A549 (cell line): ENCODE data around the gene XPC. TPM values are rescaled to one million over a fixed set of nuclear protein-coding genes. Genes with fewer than 3 reads are reported as not detected.

Experiments
- ATAC-seq, 2 experiments: fragments of 200-7000 bp in 1 of 2; fragments of >200 bp in 1 of 2; cut with Nextera tagmentation in 1 of 2; cut with Tn5 transposase in 1 of 2; 3 replicates each; pipeline versions ENCODE4 v1.8.0 to v1.9.1; 2018 to 2020; ENCODE audit warnings: mild to moderate bottlenecking in 1 of 2, moderate library complexity in 1 of 2
- CTCF ChIA-PET: fragments of 300-600 bp; sonication (Branson Sonifier 250); formaldehyde crosslinking; extraction: SDS; loops from one replicate; lab custom pipeline; 2021; ENCODE audit warnings: antibody characterized with exemption, inconsistent platforms; lab: Yijun Ruan, JAX
- POLR2A ChIA-PET: fragments of 350-600 bp; formaldehyde crosslinking; extraction: SDS; loops from one replicate; lab custom pipeline; 2021; ENCODE audit warnings: antibody characterized with exemption, inconsistent platforms; lab: Yijun Ruan, JAX
- DNase-seq, 2 experiments: peaks; one replicate each; pipeline versions ENCODE4 v3.0.0 to v3.0.0-alpha.2; 2011 to 2016; ENCODE audit warnings: low read depth in 1 of 2, low spot score in 1 of 2
- FAIRE-seq: peaks from 2 replicates; lab custom pipeline; 2011; peaks lifted over from hg19 to GRCh38; lab: Jason Lieb, UNC
- H3K27ac ChIP-seq, 2 experiments: fragments of >200 bp; sonication (Bioruptor Twin); formaldehyde crosslinking; 3 replicates each; pipeline ENCODE4 v1.5.1; 2016 to 2017
- H3K4me1 ChIP-seq: fragments of >200 bp; sonication (Bioruptor Twin); formaldehyde crosslinking; 3 replicates; pipeline ENCODE4 v1.6.1; 2016
- H3K4me2 ChIP-seq: fragments of >200 bp; sonication (Bioruptor Twin); formaldehyde crosslinking; 3 replicates; pipeline ENCODE4 v1.6.1; 2016
- H3K4me3 ChIP-seq: fragments of >200 bp; sonication (Bioruptor Twin); formaldehyde crosslinking; 3 replicates; pipeline ENCODE4 v1.5.1; 2016
- H3K9me3 ChIP-seq: fragments of >200 bp; sonication (Bioruptor Twin); formaldehyde crosslinking; 3 replicates; pipeline ENCODE4 v1.6.1; 2016
- BHLHE40 ChIP-seq: IDR thresholded peaks from 2 replicates; pipeline ENCODE4 v1.6.1; 2012; ENCODE audit warnings: low read depth, low read length, inconsistent platforms
- EP300 ChIP-seq, 2 experiments: fragments of >200 bp; sonication (Bioruptor Twin); formaldehyde crosslinking; IDR thresholded peaks; 2 replicates in 1 of 2; 3 replicates in 1 of 2; pipeline ENCODE4 v1.6.1; 2016 to 2017
- ESRRA ChIP-seq: fragments of 150-350 bp; IDR thresholded peaks from 2 replicates; pipeline ENCODE4 v1.6.1; 2014; ENCODE audit warnings: mild to moderate bottlenecking, low read length, borderline replicate concordance
- FOSL2 ChIP-seq, 2 experiments: fragments of 450-650 bp in 1 of 2; fragments of >200 bp in 1 of 2; sonication (Bioruptor Twin) in 1 of 2; formaldehyde crosslinking; IDR thresholded peaks; 2 replicates each; pipeline versions ENCODE4 v1.5.0 to v1.6.1; 2016 to 2020; ENCODE audit warnings: mild to moderate bottlenecking in 1 of 2, moderate library complexity in 1 of 2
- FOXS1 ChIP-seq: fragments of 250-450 bp; sonication (Bioruptor Pico); IDR thresholded peaks from 2 replicates; pipeline ENCODE4 v1.5.0; 2020; ENCODE audit warnings: mild to moderate bottlenecking, moderate library complexity
- GATA3 ChIP-seq: IDR thresholded peaks from 2 replicates; pipeline ENCODE4 v1.6.1; 2012; ENCODE audit warnings: borderline replicate concordance
- HEYL ChIP-seq: fragments of 250-450 bp; sonication (Bioruptor Pico); IDR thresholded peaks from 2 replicates; pipeline ENCODE4 v1.8.0; 2021; ENCODE audit warnings: mild to moderate bottlenecking, moderate library complexity
- MAZ ChIP-seq: fragments of 150-350 bp; IDR thresholded peaks from 2 replicates; pipeline ENCODE4 v1.6.1; 2014; ENCODE audit warnings: antibody characterized with exemption, low read depth, low read length, borderline replicate concordance
- NFE2L2 ChIP-seq: fragments of 150-350 bp; conservative IDR thresholded peaks from 2 replicates; pipeline ENCODE4 v1.6.1; 2014; ENCODE audit warnings: low read length
- NR3C1 ChIP-seq: fragments of >200 bp; sonication (Bioruptor Twin); formaldehyde crosslinking; IDR thresholded peaks from 3 replicates; pipeline ENCODE4 v1.6.1; 2017
- POLR2A ChIP-seq: IDR thresholded peaks from 2 replicates; pipeline ENCODE4 v1.6.1; 2012; ENCODE audit warnings: mild to moderate bottlenecking, low read length
- RARB ChIP-seq: fragments of 250-450 bp; sonication (Bioruptor Pico); IDR thresholded peaks from 2 replicates; pipeline ENCODE4 v1.8.0; 2021; ENCODE audit warnings: mild to moderate bottlenecking, moderate library complexity
- RCOR1 ChIP-seq: fragments of 150-350 bp; IDR thresholded peaks from 2 replicates; pipeline ENCODE4 v1.6.1; 2014; ENCODE audit warnings: antibody characterized with exemption, low read length, low read depth
- RNF2 ChIP-seq: fragments of 200-600 bp; sonication (generic); IDR thresholded peaks from 2 replicates; pipeline ENCODE4 v1.6.1; 2016; ENCODE audit warnings: low read depth, mild to moderate bottlenecking, antibody characterized with exemption, moderate library complexity, borderline replicate concordance
- ZC3H11A ChIP-seq: fragments of 450-650 bp; IDR thresholded peaks from 2 replicates; pipeline ENCODE4 v1.6.1; 2014; ENCODE audit warnings: antibody characterized with exemption, mild to moderate bottlenecking
- WGBS: methylation state at CpG from one replicate; pipeline ENCODE4 v1.1.6; 2017; ENCODE audit errors: missing lambda C conversion rate; 5-methylcytosine and 5-hydroxymethylcytosine counted together
- polyA plus RNA-seq, 4 experiments: library from polyadenylated mRNA; depleted of rRNA in 3 of 4; stranded (reverse); fragments of >200 nt; fragmentation: RNase III in 1 of 4; extraction: RNeasy Plus Mini Kit Qiagen cat#74134 plus additional on column Dnase treatment in 1 of 4; gene quantifications; 2 replicates in 3 of 4; 3 replicates in 1 of 4; pipeline ENCODE4 v1.2.3, GENCODE V29; 2011 to 2017
- TF ChIP-seq, protein P1 (sequence below): fragments of >200 bp; sonication (Bioruptor Twin); formaldehyde crosslinking; IDR thresholded peaks from 3 replicates; pipeline ENCODE4 v1.5.1; 2016
- TF ChIP-seq, protein P2 (sequence below): fragments of 150-350 bp; IDR thresholded peaks from 2 replicates; pipeline ENCODE4 v1.6.1; 2014; ENCODE audit warnings: low read depth, mild to moderate bottlenecking, low read length
- TF ChIP-seq, protein P3 (sequence below): IDR thresholded peaks from 2 replicates; pipeline ENCODE4 v1.6.1; 2012
- TF ChIP-seq, protein P4 (sequence below): fragments of 450-650 bp; IDR thresholded peaks from 2 replicates; pipeline ENCODE4 v1.6.1; 2014; ENCODE audit warnings: antibody characterized with exemption
- TF ChIP-seq, protein P5 (sequence below): fragments of >200 bp; sonication (Bioruptor Twin); formaldehyde crosslinking; IDR thresholded peaks from 3 replicates; pipeline ENCODE4 v1.6.1; 2016
- TF ChIP-seq, protein P6 (sequence below): fragments of 250-450 bp; sonication (Bioruptor Pico); IDR thresholded peaks from 2 replicates; pipeline ENCODE4 v1.5.0; 2020; ENCODE audit warnings: low read depth, mild to moderate bottlenecking, moderate library complexity
- TF ChIP-seq, protein P7 (sequence below): fragments of 250-450 bp; sonication (Bioruptor Pico); IDR thresholded peaks from 2 replicates; pipeline ENCODE4 v1.5.0; 2021; ENCODE audit warnings: mild to moderate bottlenecking, moderate library complexity, borderline replicate concordance

The XPC gene
- polyA plus RNA-seq, 2 of the 4 experiments (the other 2 are of a cell fraction), result 35.4 to 36.3 TPM

DNA sequence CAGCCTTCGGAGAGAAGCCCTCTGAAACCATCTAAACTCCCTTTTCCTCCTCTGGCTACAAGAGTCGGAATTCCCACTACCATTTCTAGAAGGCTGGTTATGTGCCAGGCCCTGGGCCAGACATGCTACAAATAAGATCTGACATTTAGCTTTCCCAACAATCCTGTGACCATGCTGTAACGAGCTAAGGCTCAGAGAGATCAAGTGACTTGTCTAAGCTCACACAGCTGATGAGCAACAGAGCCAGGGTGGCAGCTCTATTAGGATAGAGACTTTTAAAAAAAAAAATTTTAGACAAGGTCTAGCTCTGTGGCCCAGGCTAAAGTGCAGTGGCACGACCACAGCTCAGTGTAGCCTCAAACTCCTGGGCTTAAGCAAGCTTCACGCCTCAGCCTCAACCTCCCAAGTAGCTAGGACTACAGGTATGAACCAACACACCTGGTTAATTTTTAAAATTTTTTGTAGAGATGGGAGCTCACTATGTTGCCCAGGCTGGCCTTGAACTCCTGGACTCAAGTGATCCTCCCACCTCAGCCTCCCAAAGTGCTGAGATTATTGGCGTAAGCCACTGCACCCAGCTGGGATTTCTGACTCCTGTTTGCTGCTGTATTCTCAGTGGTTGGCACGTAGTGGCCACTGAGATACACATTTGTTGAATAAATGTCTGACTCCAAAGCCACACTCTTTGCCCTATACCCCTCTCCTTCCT is 34.8 kb upstream of the XPC start:
- Histone ChIP-seq H3K4me2 (no peak overlapping the region), H3K4me3 (no peak overlapping the region), H3K27ac (no peak overlapping the region), H3K9me3 (no peaks in the 10 kb centered on the region), H3K4me1 (no peaks in the 10 kb centered on the region)
- DNase-seq (no peak), FAIRE-seq (no peak), ATAC-seq (no peak)
- TF ChIP-seq ZC3H11A (no peak), GATA3 (no peak), MAZ (no peak), FOXS1 (no peak), ESRRA (no peak), NR3C1 (no peak), HEYL (CRISPR knock-in tag) (no peak), RARB (no peak), FOSL2 (IDR thresholded peaks at IDR 0.05) (no peak), FOSL2 (CRISPR knock-in tag; IDR thresholded peaks at IDR 0.05) (no peak), BHLHE40 (no peak), RCOR1 (no peak), POLR2A (no peak), EP300 (IDR thresholded peaks at IDR 0.05) (no peak), NFE2L2 (no peak)
- TF ChIP-seq, protein P1, sequence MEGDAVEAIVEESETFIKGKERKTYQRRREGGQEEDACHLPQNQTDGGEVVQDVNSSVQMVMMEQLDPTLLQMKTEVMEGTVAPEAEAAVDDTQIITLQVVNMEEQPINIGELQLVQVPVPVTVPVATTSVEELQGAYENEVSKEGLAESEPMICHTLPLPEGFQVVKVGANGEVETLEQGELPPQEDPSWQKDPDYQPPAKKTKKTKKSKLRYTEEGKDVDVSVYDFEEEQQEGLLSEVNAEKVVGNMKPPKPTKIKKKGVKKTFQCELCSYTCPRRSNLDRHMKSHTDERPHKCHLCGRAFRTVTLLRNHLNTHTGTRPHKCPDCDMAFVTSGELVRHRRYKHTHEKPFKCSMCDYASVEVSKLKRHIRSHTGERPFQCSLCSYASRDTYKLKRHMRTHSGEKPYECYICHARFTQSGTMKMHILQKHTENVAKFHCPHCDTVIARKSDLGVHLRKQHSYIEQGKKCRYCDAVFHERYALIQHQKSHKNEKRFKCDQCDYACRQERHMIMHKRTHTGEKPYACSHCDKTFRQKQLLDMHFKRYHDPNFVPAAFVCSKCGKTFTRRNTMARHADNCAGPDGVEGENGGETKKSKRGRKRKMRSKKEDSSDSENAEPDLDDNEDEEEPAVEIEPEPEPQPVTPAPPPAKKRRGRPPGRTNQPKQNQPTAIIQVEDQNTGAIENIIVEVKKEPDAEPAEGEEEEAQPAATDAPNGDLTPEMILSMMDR, result no peak
- TF ChIP-seq, protein P2, sequence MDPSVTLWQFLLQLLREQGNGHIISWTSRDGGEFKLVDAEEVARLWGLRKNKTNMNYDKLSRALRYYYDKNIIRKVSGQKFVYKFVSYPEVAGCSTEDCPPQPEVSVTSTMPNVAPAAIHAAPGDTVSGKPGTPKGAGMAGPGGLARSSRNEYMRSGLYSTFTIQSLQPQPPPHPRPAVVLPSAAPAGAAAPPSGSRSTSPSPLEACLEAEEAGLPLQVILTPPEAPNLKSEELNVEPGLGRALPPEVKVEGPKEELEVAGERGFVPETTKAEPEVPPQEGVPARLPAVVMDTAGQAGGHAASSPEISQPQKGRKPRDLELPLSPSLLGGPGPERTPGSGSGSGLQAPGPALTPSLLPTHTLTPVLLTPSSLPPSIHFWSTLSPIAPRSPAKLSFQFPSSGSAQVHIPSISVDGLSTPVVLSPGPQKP, result no peak
- TF ChIP-seq, protein P3, sequence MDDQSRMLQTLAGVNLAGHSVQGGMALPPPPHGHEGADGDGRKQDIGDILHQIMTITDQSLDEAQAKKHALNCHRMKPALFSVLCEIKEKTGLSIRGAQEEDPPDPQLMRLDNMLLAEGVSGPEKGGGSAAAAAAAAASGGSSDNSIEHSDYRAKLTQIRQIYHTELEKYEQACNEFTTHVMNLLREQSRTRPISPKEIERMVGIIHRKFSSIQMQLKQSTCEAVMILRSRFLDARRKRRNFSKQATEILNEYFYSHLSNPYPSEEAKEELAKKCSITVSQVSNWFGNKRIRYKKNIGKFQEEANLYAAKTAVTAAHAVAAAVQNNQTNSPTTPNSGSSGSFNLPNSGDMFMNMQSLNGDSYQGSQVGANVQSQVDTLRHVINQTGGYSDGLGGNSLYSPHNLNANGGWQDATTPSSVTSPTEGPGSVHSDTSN, result no peak
- TF ChIP-seq, protein P4, sequence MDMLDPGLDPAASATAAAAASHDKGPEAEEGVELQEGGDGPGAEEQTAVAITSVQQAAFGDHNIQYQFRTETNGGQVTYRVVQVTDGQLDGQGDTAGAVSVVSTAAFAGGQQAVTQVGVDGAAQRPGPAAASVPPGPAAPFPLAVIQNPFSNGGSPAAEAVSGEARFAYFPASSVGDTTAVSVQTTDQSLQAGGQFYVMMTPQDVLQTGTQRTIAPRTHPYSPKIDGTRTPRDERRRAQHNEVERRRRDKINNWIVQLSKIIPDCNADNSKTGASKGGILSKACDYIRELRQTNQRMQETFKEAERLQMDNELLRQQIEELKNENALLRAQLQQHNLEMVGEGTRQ, result no peak
- TF ChIP-seq, protein P5, sequence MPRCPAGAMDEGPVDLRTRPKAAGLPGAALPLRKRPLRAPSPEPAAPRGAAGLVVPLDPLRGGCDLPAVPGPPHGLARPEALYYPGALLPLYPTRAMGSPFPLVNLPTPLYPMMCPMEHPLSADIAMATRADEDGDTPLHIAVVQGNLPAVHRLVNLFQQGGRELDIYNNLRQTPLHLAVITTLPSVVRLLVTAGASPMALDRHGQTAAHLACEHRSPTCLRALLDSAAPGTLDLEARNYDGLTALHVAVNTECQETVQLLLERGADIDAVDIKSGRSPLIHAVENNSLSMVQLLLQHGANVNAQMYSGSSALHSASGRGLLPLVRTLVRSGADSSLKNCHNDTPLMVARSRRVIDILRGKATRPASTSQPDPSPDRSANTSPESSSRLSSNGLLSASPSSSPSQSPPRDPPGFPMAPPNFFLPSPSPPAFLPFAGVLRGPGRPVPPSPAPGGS, result no peak
- TF ChIP-seq, protein P6, sequence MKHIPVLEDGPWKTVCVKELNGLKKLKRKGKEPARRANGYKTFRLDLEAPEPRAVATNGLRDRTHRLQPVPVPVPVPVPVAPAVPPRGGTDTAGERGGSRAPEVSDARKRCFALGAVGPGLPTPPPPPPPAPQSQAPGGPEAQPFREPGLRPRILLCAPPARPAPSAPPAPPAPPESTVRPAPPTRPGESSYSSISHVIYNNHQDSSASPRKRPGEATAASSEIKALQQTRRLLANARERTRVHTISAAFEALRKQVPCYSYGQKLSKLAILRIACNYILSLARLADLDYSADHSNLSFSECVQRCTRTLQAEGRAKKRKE (CRISPR knock-in tag), result no peak
- CTCF ChIA-PET, result interaction anchor here (0.9 to 7.5 kb wide), 5 partner anchors 11 to 296 kb away, joined by 3 to 69 read pairs (median 3); no protein-coding TSS in a partner anchor
- POLR2A ChIA-PET, result no interaction called here
- WGBS, result 69% methylated on average over 7 of the region's 7 CpGs

DNA sequence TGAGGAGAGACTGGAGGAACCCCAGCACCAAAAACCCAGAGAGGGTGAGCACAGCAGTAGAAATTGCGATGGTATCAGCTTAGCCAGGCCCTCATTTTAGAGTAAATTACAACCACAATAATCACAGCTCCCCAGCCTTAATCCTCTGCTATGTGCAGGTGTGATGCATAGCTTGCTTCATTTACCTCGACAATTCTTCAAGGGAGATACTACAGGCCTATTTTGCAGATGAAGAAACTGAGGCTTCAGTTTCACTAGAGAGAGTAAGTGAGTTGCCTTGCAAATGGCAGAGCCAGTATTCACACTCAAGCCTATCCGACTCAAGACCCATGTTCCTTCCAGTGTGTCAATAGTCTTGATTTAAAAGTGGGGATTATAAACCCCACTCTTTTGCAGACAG is 33.6 kb upstream of the XPC start:
- no peak overlapping the region for H3K4me3 ChIP-seq
- ChIA-PET POLR2A (no interaction called here), CTCF (interaction anchor here (1.0 to 7.5 kb wide), 4 partner anchors 10 to 255 kb away, joined by 3 to 69 read pairs (median 4); no protein-coding TSS in a partner anchor)
- no peak for ATAC-seq
- H3K27ac ChIP-seq, result no peak overlapping the region
- H3K9me3 ChIP-seq, result no peaks in the 10 kb centered on the region
- no peak overlapping the region for H3K4me2 ChIP-seq
- WGBS, result 55% methylated on average over 3 of the region's 3 CpGs
- no peak for DNase-seq
- TF ChIP-seq RNF2 (no peak), FOSL2 (IDR thresholded peaks at IDR 0.05) (no peak), FOSL2 (CRISPR knock-in tag; IDR thresholded peaks at IDR 0.05) (no peak)
- TF ChIP-seq, protein P7, sequence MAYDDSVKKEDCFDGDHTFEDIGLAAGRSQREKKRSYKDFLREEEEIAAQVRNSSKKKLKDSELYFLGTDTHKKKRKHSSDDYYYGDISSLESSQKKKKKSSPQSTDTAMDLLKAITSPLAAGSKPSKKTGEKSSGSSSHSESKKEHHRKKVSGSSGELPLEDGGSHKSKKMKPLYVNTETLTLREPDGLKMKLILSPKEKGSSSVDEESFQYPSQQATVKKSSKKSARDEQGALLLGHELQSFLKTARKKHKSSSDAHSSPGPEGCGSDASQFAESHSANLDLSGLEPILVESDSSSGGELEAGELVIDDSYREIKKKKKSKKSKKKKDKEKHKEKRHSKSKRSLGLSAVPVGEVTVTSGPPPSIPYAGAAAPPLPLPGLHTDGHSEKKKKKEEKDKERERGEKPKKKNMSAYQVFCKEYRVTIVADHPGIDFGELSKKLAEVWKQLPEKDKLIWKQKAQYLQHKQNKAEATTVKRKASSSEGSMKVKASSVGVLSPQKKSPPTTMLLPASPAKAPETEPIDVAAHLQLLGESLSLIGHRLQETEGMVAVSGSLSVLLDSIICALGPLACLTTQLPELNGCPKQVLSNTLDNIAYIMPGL, result no peak
- no peaks in the 10 kb centered on the region for H3K4me1 ChIP-seq
- no peak for FAIRE-seq
